Glutamatergic neuron (in vitro differentiated cells): ENCODE results near the gene NPPA. TPM values are rescaled to one million over a fixed set of nuclear protein-coding genes. Genes with fewer than 3 reads are reported as not detected.
A peak's percentile ranks its signal among the peaks of the same experiment; 100 is the strongest.

Experiments
- DNase-seq: peaks from one replicate; pipeline ENCODE4 v3.0.0; 2022
- H3K27ac Mint-ChIP-seq: one replicate; pipeline ENCODE4 v1.8.0; 2020; ENCODE audit warnings: mild to moderate bottlenecking, mixed read lengths, inconsistent platforms; ENCODE audit not compliant: unreplicated experiment
- H3K27me3 Mint-ChIP-seq: one replicate; pipeline ENCODE4 v1.8.0; 2020; ENCODE audit warnings: mild to moderate bottlenecking, moderate library complexity, mixed read lengths, inconsistent platforms; ENCODE audit not compliant: unreplicated experiment
- H3K36me3 Mint-ChIP-seq: one replicate; pipeline ENCODE4 v1.8.0; 2020; ENCODE audit warnings: mild to moderate bottlenecking, mixed read lengths, inconsistent platforms; ENCODE audit not compliant: unreplicated experiment
- H3K4me1 Mint-ChIP-seq: one replicate; pipeline ENCODE4 v1.8.0; 2020; ENCODE audit warnings: mild to moderate bottlenecking, low read depth, mixed read lengths, inconsistent platforms; ENCODE audit not compliant: unreplicated experiment
- H3K4me3 Mint-ChIP-seq: one replicate; pipeline ENCODE4 v1.8.0; 2020; ENCODE audit warnings: mild to moderate bottlenecking, mixed read lengths, inconsistent platforms; ENCODE audit not compliant: unreplicated experiment
- H3K9me3 Mint-ChIP-seq: one replicate; pipeline ENCODE4 v1.8.0; 2020; ENCODE audit warnings: mild to moderate bottlenecking, moderate library complexity, mixed read lengths, inconsistent platforms; ENCODE audit not compliant: unreplicated experiment
- CTCF ChIP-seq: fragments of 200-600 bp; sonication (generic); IDR thresholded peaks from one replicate; pipeline ENCODE4 v1.5.0; 2021; ENCODE audit not compliant: partially characterized antibody, unreplicated experiment
- total RNA-seq: library from RNA; stranded (reverse); fragmentation: NEBNext Ultra II Directional; extraction: Animal tissue kit (Norgen Biotek cat#: 25700); gene quantifications from one replicate; pipeline ENCODE4 v1.2.1, GENCODE V29; 2021; ENCODE audit not compliant: unreplicated experiment

The NPPA gene
- total RNA-seq, 1 donor from 2014 or later, result not detected

GRCh38 chr1:11882814-11883538 is 35.4 kb upstream of the NPPA start:
- no peak for DNase-seq
- Mint-ChIP-seq H3K4me1 (peaks cover 23% of the 10 kb centered on the region), H3K4me3 (no peak overlapping the region), H3K27ac (no peak overlapping the region), H3K36me3 (no peaks in the 10 kb centered on the region), H3K9me3 (no peaks in the 10 kb centered on the region), H3K27me3 (peaks cover 4% of the 10 kb centered on the region)
- no peak for TF ChIP-seq CTCF

- Mint-ChIP-seq H3K27me3 (peaks cover 5% of the 10 kb centered on the region), H3K36me3 (no peaks in the 10 kb centered on the region), H3K4me1 (peaks cover 23% of the 10 kb centered on the region), H3K27ac (no peak overlapping the region), H3K4me3 (peak overlapping the region; percentile 55), H3K9me3 (no peaks in the 10 kb centered on the region)
- TF ChIP-seq CTCF, result no peak
- no peak for DNase-seq
Observed at GRCh38 chr1:11881749-11882441, 34.3 kb upstream of the NPPA start.

- peak overlapping the region; percentile 62 for H3K27ac Mint-ChIP-seq
- no peak for TF ChIP-seq CTCF
- peak; percentile 39 for DNase-seq
- peaks cover 5% of the 10 kb centered on the region for H3K27me3 Mint-ChIP-seq
- peaks cover 20% of the 10 kb centered on the region for H3K4me1 Mint-ChIP-seq
- no peak overlapping the region for H3K4me3 Mint-ChIP-seq
- H3K9me3 Mint-ChIP-seq, result peaks cover 1% of the 10 kb centered on the region
- no peaks in the 10 kb centered on the region for H3K36me3 Mint-ChIP-seq
Observed at GRCh38 chr1:11880911-11881748, 33.5 kb upstream of the NPPA start.

- no peak for DNase-seq
- H3K4me3 Mint-ChIP-seq, result no peak overlapping the region
- peaks cover 15% of the 10 kb centered on the region for H3K4me1 Mint-ChIP-seq
- no peak overlapping the region for H3K27ac Mint-ChIP-seq
- no peaks in the 10 kb centered on the region for H3K36me3 Mint-ChIP-seq
- H3K9me3 Mint-ChIP-seq, result peaks cover 1% of the 10 kb centered on the region
- peaks cover 5% of the 10 kb centered on the region for H3K27me3 Mint-ChIP-seq
- no peak for TF ChIP-seq CTCF
Observed at GRCh38 chr1:11880181-11880575, 32.6 kb upstream of the NPPA start.
